Small intestine (tissue), 7 donors: Measurements from ENCODE around the gene NDFIP1. TPM values are rescaled to one million over a fixed set of nuclear protein-coding genes. Genes with fewer than 3 reads are reported as not detected.
A peak's percentile ranks its signal among the peaks of the same experiment; 100 is the strongest.

Experiments used
- DNase-seq, 2 donors: peaks; one replicate each; pipeline versions ENCODE4 v3.0.0 to v3.0.0-alpha.2; 2013
- FAIRE-seq: peaks from 2 replicates; lab custom pipeline; 2012; peaks lifted over from hg19 to GRCh38; lab: Jason Lieb, UNC
- H3K27ac ChIP-seq, 3 donors: one replicate each; pipeline ENCODE4 v1.5.1; 2013; ENCODE audit warnings: low read length in 2 of 3, mild to moderate bottlenecking in 2 of 3, control low read depth in 1 of 3, inconsistent platforms in 1 of 3, low read depth in 1 of 3, moderate library complexity in 1 of 3
- H3K27me3 ChIP-seq, 3 donors: one replicate each; pipeline ENCODE4 v1.6.1; 2013; ENCODE audit warnings: low read length in 3 of 3, inconsistent platforms in 1 of 3; ENCODE audit not compliant: control insufficient read depth in 3 of 3, insufficient read depth in 3 of 3
- H3K36me3 ChIP-seq, 3 donors: one replicate each; pipeline ENCODE4 v1.6.1; 2013; ENCODE audit warnings: low read length in 3 of 3, inconsistent platforms in 1 of 3, low read depth in 1 of 3, mild to moderate bottlenecking in 1 of 3, moderate library complexity in 1 of 3; ENCODE audit not compliant: control insufficient read depth in 3 of 3, insufficient read depth in 2 of 3
- H3K4me1 ChIP-seq, 3 donors: one replicate each; pipeline ENCODE4 v1.6.1; 2013; ENCODE audit warnings: low read length in 2 of 3, inconsistent platforms in 1 of 3, low read depth in 1 of 3, mild to moderate bottlenecking in 1 of 3, moderate library complexity in 1 of 3; ENCODE audit not compliant: control insufficient read depth in 3 of 3, insufficient read depth in 2 of 3
- H3K4me3 ChIP-seq, 3 donors: one replicate each; pipeline ENCODE4 v1.5.1; 2013; ENCODE audit warnings: low read length in 3 of 3, control low read depth in 1 of 3, inconsistent platforms in 1 of 3, low read depth in 1 of 3, mild to moderate bottlenecking in 1 of 3, moderate library complexity in 1 of 3
- H3K9me3 ChIP-seq, 2 donors: one replicate each; pipeline ENCODE4 v1.6.1; 2013; ENCODE audit warnings: low read depth in 1 of 2, low read length in 1 of 2; ENCODE audit not compliant: control insufficient read depth in 2 of 2, insufficient read depth in 1 of 2
- WGBS, 3 donors: extraction: QIAGEN DNeasy Blood & Tissue Kit; methylation state at CpG; one replicate each; pipeline ENCODE4 v1.1.7; 2013; 5-methylcytosine and 5-hydroxymethylcytosine counted together
- polyA plus RNA-seq, 4 donors: library from polyadenylated mRNA; stranded (reverse) in 3 of 4; unstranded in 1 of 4; fragments of 200-250 nt in 3 of 4; fragments of 120-200 nt in 1 of 4; gene quantifications; one replicate each; pipeline versions ENCODE4 v1.2.1 to v1.2.3, GENCODE V29; 2013
- donor health status: healthy with polysubstance abuse.
- donor health status: control.
- donor health status: control.
- donor health status: Bipolar disorder and iron deficiency.
- donor health status: healthy.

Gene NDFIP1
- polyA plus RNA-seq, 4 donors = 28.9 to 63.4 (median 37.6) TPM

DNA sequence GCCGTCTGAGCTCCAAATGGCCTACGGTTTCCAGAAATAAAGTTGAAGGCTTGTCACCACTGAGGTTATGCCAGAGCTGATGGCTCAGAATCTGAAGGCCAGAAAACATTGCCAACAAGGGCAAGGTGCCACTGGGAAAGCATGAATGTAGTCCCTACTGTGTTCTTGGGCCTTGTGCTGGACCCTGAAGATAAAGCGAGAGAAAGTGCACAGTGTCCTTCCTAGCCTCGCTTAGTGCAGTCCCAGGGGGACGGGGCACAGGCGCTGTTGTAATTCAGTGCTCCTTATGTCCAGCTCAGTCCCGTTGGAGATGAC is 84.5 kb downstream of the NDFIP1 start:
- no peak for FAIRE-seq
- H3K36me3 ChIP-seq = no peaks in the 10 kb centered on the region
- no peak overlapping the region for H3K4me3 ChIP-seq
- H3K4me1 ChIP-seq = peaks cover 0 to 18% (median 0%) of the 10 kb centered on the region in 3 donors
- 82 to 93% (median 83%) methylated on average over 7 of the region's 7 CpGs for WGBS, 3 donors
- no peaks in the 10 kb centered on the region for H3K9me3 ChIP-seq
- DNase-seq = no peak
- no peaks in the 10 kb centered on the region for H3K27me3 ChIP-seq
- peak overlapping the region in 1 of 3 donors; percentile 11 for H3K27ac ChIP-seq

- WGBS, 3 donors = 87 to 94% (median 90%) methylated on average over 9 of the region's 9 CpGs
- DNase-seq (no peak), FAIRE-seq (no peak)
- H3K36me3 ChIP-seq = no peaks in the 10 kb centered on the region
- no peak overlapping the region for H3K27ac ChIP-seq
- peaks cover 0 to 9% (median 0%) of the 10 kb centered on the region in 3 donors for H3K4me1 ChIP-seq
- no peaks in the 10 kb centered on the region for H3K27me3 ChIP-seq
- no peaks in the 10 kb centered on the region for H3K9me3 ChIP-seq
- H3K4me3 ChIP-seq = no peak overlapping the region
These were observed 88.5 kb downstream of the NDFIP1 start for GRCh38 chr5:142197098-142197497.

DNA sequence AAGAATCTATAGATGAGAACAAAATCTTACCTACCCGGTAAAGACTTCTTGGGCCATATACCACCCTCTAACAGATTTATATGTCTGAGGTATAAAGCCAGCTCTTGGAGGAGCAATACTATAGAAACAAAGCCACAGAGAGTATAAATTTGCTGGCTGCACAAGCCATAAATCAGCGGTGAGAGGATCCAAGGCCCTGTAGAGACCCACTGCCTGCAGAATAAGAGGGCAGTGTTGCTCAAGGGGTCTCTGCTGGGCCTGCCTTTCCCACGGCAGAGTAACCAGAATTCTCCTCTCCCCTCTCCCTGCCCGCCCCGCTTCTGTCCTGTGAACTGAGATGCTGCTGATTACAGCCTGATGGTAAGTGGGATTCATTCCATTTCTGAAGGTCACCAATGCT is 89.2 kb downstream of the NDFIP1 start:
- 92 to 96% (median 94%) methylated on average over 5 of the region's 5 CpGs for WGBS, 3 donors
- Histone ChIP-seq H3K9me3 (no peaks in the 10 kb centered on the region), H3K27ac (no peak overlapping the region), H3K36me3 (no peaks in the 10 kb centered on the region), H3K4me1 (peaks cover 0 to 5% (median 0%) of the 10 kb centered on the region in 3 donors), H3K4me3 (no peak overlapping the region), H3K27me3 (no peaks in the 10 kb centered on the region)
- FAIRE-seq (no peak), DNase-seq (no peak)

DNA sequence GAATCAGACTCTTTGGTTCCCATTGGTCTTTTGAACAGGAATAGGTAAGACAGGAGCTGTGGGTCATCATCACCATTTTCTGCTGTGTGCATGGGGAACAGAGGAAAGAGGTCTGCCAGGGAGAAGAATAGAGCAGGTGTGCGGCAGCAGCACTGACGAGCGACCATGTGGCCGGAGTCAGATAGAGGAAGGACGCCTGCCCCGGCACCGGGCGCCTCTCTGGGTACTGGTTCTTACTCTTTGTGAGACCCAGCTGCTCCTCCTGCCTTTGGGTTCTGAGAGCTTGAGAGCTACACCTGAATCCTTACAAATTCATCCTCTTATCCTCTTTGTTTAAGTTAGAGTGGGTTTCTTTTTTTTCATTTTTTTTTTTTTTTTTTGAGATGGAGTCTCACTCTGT is 90.8 kb downstream of the NDFIP1 start:
- no peaks in the 10 kb centered on the region for H3K27me3 ChIP-seq
- WGBS, 3 donors = 92 to 99% (median 96%) methylated on average over 8 of the region's 8 CpGs
- no peaks in the 10 kb centered on the region for H3K9me3 ChIP-seq
- no peak overlapping the region for H3K27ac ChIP-seq
- H3K4me1 ChIP-seq = no peaks in the 10 kb centered on the region
- H3K36me3 ChIP-seq = no peaks in the 10 kb centered on the region
- H3K4me3 ChIP-seq = no peak overlapping the region
- DNase-seq (no peak), FAIRE-seq (no peak)

DNA sequence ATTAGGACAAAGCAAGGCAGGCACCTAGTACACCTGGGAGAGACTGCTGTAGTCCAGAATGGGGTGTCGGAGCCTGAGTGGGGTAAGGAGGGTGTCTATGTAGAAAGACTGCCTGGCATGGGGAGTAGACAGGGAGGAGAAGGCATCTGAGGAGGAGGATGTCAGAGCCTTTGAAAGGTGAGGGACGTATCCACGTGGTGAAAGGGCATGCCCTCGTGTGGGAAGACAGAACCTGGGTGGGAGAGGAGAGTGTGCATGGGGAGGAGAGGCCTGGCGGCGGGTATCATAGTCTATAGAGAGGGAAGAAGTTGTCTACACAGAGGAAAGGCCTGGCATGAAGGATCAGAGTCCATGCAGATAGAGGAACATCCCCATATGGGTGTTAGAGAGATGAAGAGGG is 91.8 kb downstream of the NDFIP1 start:
- DNase-seq (no peak), FAIRE-seq (no peak)
- WGBS, 3 donors = 47 to 56% (median 56%) methylated on average over 6 of the region's 6 CpGs
- Histone ChIP-seq H3K4me1 (no peaks in the 10 kb centered on the region), H3K4me3 (no peak overlapping the region), H3K27ac (no peak overlapping the region), H3K9me3 (no peaks in the 10 kb centered on the region), H3K36me3 (no peaks in the 10 kb centered on the region), H3K27me3 (no peaks in the 10 kb centered on the region)

DNA sequence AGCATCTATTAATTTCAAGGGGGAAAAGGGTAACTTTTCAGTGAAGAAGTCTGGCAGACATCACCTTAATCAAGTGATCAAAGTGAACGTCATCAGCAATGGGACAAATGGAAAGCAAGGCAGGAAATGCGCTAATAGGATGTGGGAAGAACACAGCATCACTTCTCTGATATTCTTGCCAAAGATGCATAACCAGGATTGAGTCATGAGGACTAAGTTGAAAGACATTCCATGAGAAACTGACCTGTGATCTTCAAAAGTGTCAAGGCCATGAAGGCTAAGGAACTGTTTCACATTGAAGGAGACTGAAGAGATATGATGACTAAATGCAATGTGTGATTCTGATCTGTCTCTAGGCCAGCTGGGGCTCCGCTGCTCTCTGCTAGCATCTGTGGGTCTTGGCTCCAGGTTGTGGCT is 92.9 kb downstream of the NDFIP1 start:
- no peaks in the 10 kb centered on the region for H3K9me3 ChIP-seq
- DNase-seq = no peak
- H3K27me3 ChIP-seq = no peaks in the 10 kb centered on the region
- FAIRE-seq = no peak
- H3K4me3 ChIP-seq = no peak overlapping the region
- H3K36me3 ChIP-seq = no peaks in the 10 kb centered on the region
- no peaks in the 10 kb centered on the region for H3K4me1 ChIP-seq
- WGBS, 3 donors = 82 to 94% (median 90%) methylated on average over 3 of the region's 3 CpGs
- no peak overlapping the region for H3K27ac ChIP-seq

- no peaks in the 10 kb centered on the region for H3K27me3 ChIP-seq
- no peaks in the 10 kb centered on the region for H3K36me3 ChIP-seq
- no peaks in the 10 kb centered on the region for H3K9me3 ChIP-seq
- H3K4me3 ChIP-seq = no peak overlapping the region
- no peak overlapping the region for H3K27ac ChIP-seq
- no peaks in the 10 kb centered on the region for H3K4me1 ChIP-seq
- DNase-seq = no peak
- FAIRE-seq = no peak
- WGBS, 3 donors = 75 to 93% (median 81%) methylated on average over 1 of the region's 1 CpG
These were observed 93.7 kb downstream of the NDFIP1 start for GRCh38 chr5:142202282-142202681.

Other genes starting within 250 kb of the NDFIP1 start
- 10 to 100 TPM; 15.7 to 43.9 (median 24.8) TPM for gene PCDH1, start 230.4 kb upstream of the NDFIP1 start, polyA plus RNA-seq
- gene DELE1, start 184.9 kb upstream of the NDFIP1 start, polyA plus RNA-seq = 100 to 1,000 TPM in 1 of 4 donors, 10 to 100 TPM in 3; 32.2 to 120 (median 44.4) TPM
- gene PCDH12, start 150.6 kb upstream of the NDFIP1 start, polyA plus RNA-seq = 1 to 10 TPM in 2 of 4 donors, under 1 TPM in 1, not detected in 1; under 0.01 to 5.1 (median 2.6) TPM
- gene RNF14, start 139.7 kb upstream of the NDFIP1 start, polyA plus RNA-seq = 10 to 100 TPM; 26.2 to 52.6 (median 33.9) TPM
- 100 to 1,000 TPM in 1 of 4 donors, 10 to 100 TPM in 3; 20.6 to 123 (median 31.0) TPM for gene GNPDA1, start 95.8 kb upstream of the NDFIP1 start, polyA plus RNA-seq
- 10 to 100 TPM in 1 of 4 donors, 1 to 10 TPM in 3; 1.4 to 37.0 (median 6.9) TPM for gene SPRY4, start 216.2 kb downstream of the NDFIP1 start, polyA plus RNA-seq